T1000 (cell line): Measurements from ENCODE around the gene CACNA2D3.

Experiments used
- DNase-seq: peaks from one replicate; lab custom pipeline; 2025; ENCODE audit warnings: mixed read lengths; lab: John Stamatoyannopoulos, UW

The CACNA2D3 gene

GRCh38 chr3:54800478-54800877 is 678.1 kb downstream of the CACNA2D3 start:
- DNase-seq, result no peak

GRCh38 chr3:54801977-54802376 is 679.6 kb downstream of the CACNA2D3 start:
- DNase-seq, result no peak

GRCh38 chr3:54810401-54810800 is 688.0 kb downstream of the CACNA2D3 start:
- no peak for DNase-seq

GRCh38 chr3:54814224-54814623 is 691.9 kb downstream of the CACNA2D3 start:
- no peak for DNase-seq

GRCh38 chr3:54817628-54818027 is 695.3 kb downstream of the CACNA2D3 start:
- no peak for DNase-seq

GRCh38 chr3:54818486-54818885 is 696.1 kb downstream of the CACNA2D3 start:
- DNase-seq, result no peak

- DNase-seq, result no peak
Measured at GRCh38 chr3:54818942-54819341, 696.6 kb downstream of the CACNA2D3 start.

- no peak for DNase-seq
Measured at GRCh38 chr3:54819946-54820345, 697.6 kb downstream of the CACNA2D3 start.

GRCh38 chr3:54822206-54822605 is 699.9 kb downstream of the CACNA2D3 start:
- DNase-seq, result no peak

- DNase-seq, result no peak
Measured at GRCh38 chr3:54826251-54826691, 703.9 kb downstream of the CACNA2D3 start.

- DNase-seq, result no peak
Measured at GRCh38 chr3:54827056-54827687, 704.8 kb downstream of the CACNA2D3 start.

GRCh38 chr3:54827776-54828175 is 705.4 kb downstream of the CACNA2D3 start:
- no peak for DNase-seq

GRCh38 chr3:54830658-54831057 is 708.3 kb downstream of the CACNA2D3 start:
- DNase-seq, result peak; percentile 35

GRCh38 chr3:54831112-54831511 is 708.8 kb downstream of the CACNA2D3 start:
- no peak for DNase-seq

- no peak for DNase-seq
Measured at GRCh38 chr3:54832876-54833275, 710.5 kb downstream of the CACNA2D3 start.

- no peak for DNase-seq
Measured at GRCh38 chr3:54835701-54836100, 713.3 kb downstream of the CACNA2D3 start.

GRCh38 chr3:54836871-54837270 is 714.5 kb downstream of the CACNA2D3 start:
- no peak for DNase-seq

GRCh38 chr3:54837964-54838363 is 715.6 kb downstream of the CACNA2D3 start:
- no peak for DNase-seq

GRCh38 chr3:54841471-54841870 is 719.1 kb downstream of the CACNA2D3 start:
- no peak for DNase-seq

GRCh38 chr3:54843352-54843751 is 721.0 kb downstream of the CACNA2D3 start:
- DNase-seq, result no peak

- no peak for DNase-seq
Measured at GRCh38 chr3:54844211-54844610, 721.9 kb downstream of the CACNA2D3 start.

GRCh38 chr3:54845011-54845410 is 722.7 kb downstream of the CACNA2D3 start:
- DNase-seq, result no peak

- DNase-seq, result no peak
Measured at GRCh38 chr3:54845551-54845950, 723.2 kb downstream of the CACNA2D3 start.

- DNase-seq, result no peak
Measured at GRCh38 chr3:54846119-54846518, 723.8 kb downstream of the CACNA2D3 start.
